ENCODE data around the gene HSPA1L.
"Not testable (repeated sequence)": the region's sequence is repeated elsewhere in the genome, so short reads cannot be mapped to it uniquely, and the experiment has no call there.

The HSPA1L gene

DNA sequence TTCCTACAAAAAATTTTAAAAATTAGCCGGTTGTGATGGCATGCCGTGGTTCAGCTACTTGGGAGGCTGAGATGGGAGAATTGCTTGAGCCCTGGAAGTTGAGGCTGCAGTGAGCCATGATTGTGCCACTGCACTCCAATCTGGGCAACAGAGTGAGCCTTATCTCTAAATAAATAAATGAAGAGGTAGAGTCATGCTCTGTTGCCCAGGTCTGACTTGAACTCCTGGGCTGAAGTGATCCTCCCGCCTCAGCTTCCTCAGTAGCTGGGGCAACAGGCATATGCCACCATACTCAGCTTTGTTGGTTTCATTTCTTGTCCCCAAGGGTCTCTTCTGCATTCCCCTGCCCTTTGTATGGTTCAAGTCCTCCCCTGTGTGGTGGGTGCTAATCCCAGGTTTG is 29.4 kb upstream of the HSPA1L start:
- ATAC-seq, result no peak
- Mint-ChIP-seq H3K27me3 (no peaks in the 10 kb centered on the region), H3K9me3 (no peaks in the 10 kb centered on the region), H3K27ac (no peak overlapping the region), H3K4me1 (peaks cover 8% of the 10 kb centered on the region), H3K4me3 (no peak overlapping the region)
- no peak for DNase-seq

GRCh38 chr6:31842053-31842452 is 27.0 kb upstream of the HSPA1L start:
- ATAC-seq (no peak), DNase-seq (no peak)
- H3K4me3 Mint-ChIP-seq, result no peak overlapping the region
- H3K4me1 Mint-ChIP-seq, result peaks cover 29% of the 10 kb centered on the region
- no peaks in the 10 kb centered on the region for H3K27me3 Mint-ChIP-seq
- H3K9me3 Mint-ChIP-seq, result no peaks in the 10 kb centered on the region
- H3K27ac Mint-ChIP-seq, result peak overlapping the region in 1 of 2 donors; percentile 42

GRCh38 chr6:31839779-31840126 is 24.7 kb upstream of the HSPA1L start:
- Mint-ChIP-seq H3K4me1 (peaks cover 42% of the 10 kb centered on the region), H3K4me3 (peak overlapping the region in 1 of 2 donors; percentile 29)
- not testable (repeated sequence) for ATAC-seq, H3K27ac Mint-ChIP-seq, H3K27me3 Mint-ChIP-seq, H3K9me3 Mint-ChIP-seq, DNase-seq

GRCh38 chr6:31838968-31839367 is 23.9 kb upstream of the HSPA1L start:
- H3K9me3 Mint-ChIP-seq, result no peaks in the 10 kb centered on the region
- no peak overlapping the region for H3K27ac Mint-ChIP-seq
- ATAC-seq (no peak), DNase-seq (no peak)
- H3K4me3 Mint-ChIP-seq, result peak overlapping the region; percentile 26 to 29
- H3K4me1 Mint-ChIP-seq, result peaks cover 47% of the 10 kb centered on the region
- no peaks in the 10 kb centered on the region for H3K27me3 Mint-ChIP-seq

- H3K27me3 Mint-ChIP-seq, ATAC-seq, H3K9me3 Mint-ChIP-seq, DNase-seq: not testable (repeated sequence)
- peak overlapping the region; percentile 93 to 100 for H3K4me3 Mint-ChIP-seq
- peaks cover 54% of the 10 kb centered on the region for H3K4me1 Mint-ChIP-seq
- peak overlapping the region in 1 of 2 donors; percentile 100 for H3K27ac Mint-ChIP-seq
Observed at GRCh38 chr6:31838114-31838553, 23.1 kb upstream of the HSPA1L start.

DNA sequence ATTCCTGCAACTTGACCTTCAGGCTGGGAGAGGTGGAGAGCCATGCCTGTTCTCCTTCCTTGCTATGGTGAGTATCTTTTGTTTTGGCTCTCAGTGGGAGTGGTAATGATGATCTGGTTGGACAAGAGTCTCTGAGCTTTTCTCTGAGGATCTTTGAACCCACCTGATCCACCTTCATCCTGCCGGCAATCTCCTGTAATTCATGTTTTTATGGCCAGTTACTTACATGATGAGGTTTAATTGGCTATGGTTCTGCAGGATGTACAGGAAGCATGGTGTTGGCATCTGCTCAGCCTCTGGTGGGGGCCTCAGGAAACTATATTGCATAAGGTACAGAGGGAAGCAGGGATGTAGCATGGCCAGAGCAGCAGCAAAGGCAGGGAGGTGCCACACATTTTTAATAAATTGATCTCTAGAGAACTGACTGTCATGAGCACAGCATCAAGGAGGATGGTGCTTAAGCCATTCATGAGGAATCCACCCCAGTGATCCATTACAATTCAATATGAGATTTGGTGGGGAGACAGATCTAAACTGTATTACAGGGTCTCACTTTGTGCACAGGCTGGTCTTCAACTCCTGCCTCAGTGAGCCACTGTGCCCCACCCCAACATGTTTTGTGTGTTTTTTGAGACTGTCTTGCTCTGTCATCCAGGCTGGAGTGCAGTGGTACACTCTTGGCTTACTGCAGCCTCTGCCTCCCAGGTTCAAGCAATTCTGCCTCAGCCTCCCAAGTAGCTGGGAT is 22.5 kb upstream of the HSPA1L start:
- Mint-ChIP-seq H3K9me3 (no peaks in the 10 kb centered on the region), H3K4me1 (peaks cover 54% of the 10 kb centered on the region), H3K4me3 (peak overlapping the region; percentile 93 to 100), H3K27me3 (no peaks in the 10 kb centered on the region), H3K27ac (peak overlapping the region; percentile 98 to 100)
- ATAC-seq (no peak), DNase-seq (no peak)

- no peaks in the 10 kb centered on the region for H3K27me3 Mint-ChIP-seq
- H3K4me1 Mint-ChIP-seq, result peaks cover 54% of the 10 kb centered on the region
- DNase-seq, result no peak
- peak overlapping the region; percentile 98 to 100 for H3K27ac Mint-ChIP-seq
- no peak for ATAC-seq
- H3K4me3 Mint-ChIP-seq, result peak overlapping the region; percentile 93 to 100
- H3K9me3 Mint-ChIP-seq, result no peaks in the 10 kb centered on the region
Observed at GRCh38 chr6:31836474-31837368, 21.6 kb upstream of the HSPA1L start.

GRCh38 chr6:31836047-31836473 is 21.0 kb upstream of the HSPA1L start:
- DNase-seq, result no peak
- Mint-ChIP-seq H3K9me3 (no peaks in the 10 kb centered on the region), H3K27ac (peak overlapping the region; percentile 98 to 100), H3K4me3 (peak overlapping the region; percentile 93 to 100), H3K27me3 (no peaks in the 10 kb centered on the region), H3K4me1 (peaks cover 49% of the 10 kb centered on the region)
- ATAC-seq, result no peak

- Mint-ChIP-seq H3K27me3 (no peaks in the 10 kb centered on the region), H3K4me1 (peaks cover 54% of the 10 kb centered on the region), H3K4me3 (peak overlapping the region; percentile 93 to 100), H3K27ac (peak overlapping the region; percentile 98 to 100), H3K9me3 (no peaks in the 10 kb centered on the region)
- DNase-seq, result peak; percentile 83 to 85
- peak; percentile 75 for ATAC-seq
Observed at GRCh38 chr6:31834367-31835250, 19.5 kb upstream of the HSPA1L start.

DNA sequence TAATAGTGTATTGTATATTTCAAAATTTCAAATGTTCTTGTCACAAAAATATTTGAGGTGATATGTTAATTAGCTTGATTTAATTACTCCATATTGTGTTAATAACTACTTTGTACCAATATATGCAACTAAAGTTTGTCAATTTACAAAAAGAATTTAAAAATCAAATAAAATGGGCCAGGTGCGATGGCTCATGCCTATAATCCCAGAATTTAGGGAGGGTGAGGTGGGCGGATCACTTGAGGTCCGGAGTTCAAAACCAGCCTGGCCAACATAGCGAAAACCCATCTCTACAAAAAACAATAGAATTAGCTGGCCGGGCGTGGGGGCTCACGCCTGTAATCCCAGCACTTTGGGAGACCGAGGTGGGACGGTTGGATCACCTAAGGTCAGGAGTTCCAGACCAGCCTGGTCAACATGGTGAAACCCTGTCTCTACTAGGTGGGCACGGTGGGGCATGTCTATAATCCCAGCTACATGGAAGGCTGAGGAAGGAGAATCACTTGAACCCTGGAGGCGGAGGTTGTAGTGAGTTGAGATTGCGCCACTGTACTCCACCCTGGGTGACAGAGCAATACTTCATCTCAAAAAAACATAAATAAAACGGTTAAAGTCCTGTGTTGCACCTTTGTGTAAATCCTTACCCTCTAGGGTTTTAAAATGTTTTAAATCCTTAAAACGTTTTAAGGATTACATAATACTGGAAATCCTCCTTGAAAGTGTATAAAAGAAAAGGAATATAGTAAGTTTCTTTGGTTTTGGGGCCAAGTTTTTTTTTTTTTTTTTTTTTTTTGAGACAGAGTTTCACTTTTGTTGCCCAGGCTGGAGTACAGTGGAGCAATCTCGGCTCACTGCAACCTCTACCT is 16.5 kb upstream of the HSPA1L start:
- peak overlapping the region; percentile 93 to 97 for H3K4me3 Mint-ChIP-seq
- no peaks in the 10 kb centered on the region for H3K27me3 Mint-ChIP-seq

DNA sequence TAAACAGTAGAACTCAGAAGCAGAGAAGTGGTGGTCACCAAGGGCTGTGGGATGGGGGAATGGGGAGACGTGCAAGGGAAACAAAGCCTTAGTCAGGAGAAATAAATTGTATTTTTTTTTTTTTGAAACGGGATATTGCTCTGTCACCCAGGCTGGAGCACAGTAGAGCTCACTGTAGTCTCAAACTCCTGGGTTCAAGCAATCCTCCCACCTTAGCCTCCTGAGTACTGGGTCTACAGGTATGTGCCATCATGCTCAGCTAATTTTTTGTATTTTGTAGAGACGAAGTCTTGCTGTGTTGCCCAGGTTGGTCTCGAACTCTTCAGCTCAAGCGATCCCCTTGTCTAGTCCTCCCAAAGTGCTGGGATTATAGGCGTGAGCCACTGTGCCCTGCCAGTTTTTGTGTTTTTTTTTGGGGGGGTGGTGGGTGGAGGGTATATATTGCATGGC is 15.8 kb upstream of the HSPA1L start:
- Mint-ChIP-seq H3K4me1 (peaks cover 35% of the 10 kb centered on the region), H3K4me3 (peak overlapping the region; percentile 93 to 97)
- no peak for ATAC-seq

More for the DNA sequence above, 16.5 kb upstream of the HSPA1L start:
- peaks cover 35% of the 10 kb centered on the region for H3K4me1 Mint-ChIP-seq
- DNase-seq (no peak), ATAC-seq (no peak)
- H3K27ac Mint-ChIP-seq, result no peak overlapping the region
- no peaks in the 10 kb centered on the region for H3K9me3 Mint-ChIP-seq

GRCh38 chr6:31829633-31830283 is 14.7 kb upstream of the HSPA1L start:
- H3K4me3 Mint-ChIP-seq, result peak overlapping the region; percentile 93 to 97
- ATAC-seq, result no peak
- peaks cover 45% of the 10 kb centered on the region for H3K4me1 Mint-ChIP-seq
- peak in 1 of 2 donors; percentile 42 for DNase-seq
- no peaks in the 10 kb centered on the region for H3K9me3 Mint-ChIP-seq
- H3K27me3 Mint-ChIP-seq, result no peaks in the 10 kb centered on the region
- H3K27ac Mint-ChIP-seq, result peak overlapping the region; percentile 38 to 94

More for the DNA sequence above, 15.8 kb upstream of the HSPA1L start:
- DNase-seq, result no peak
- H3K27ac Mint-ChIP-seq, result peak overlapping the region; percentile 92 to 94
- H3K9me3 Mint-ChIP-seq, result no peaks in the 10 kb centered on the region
- H3K27me3 Mint-ChIP-seq, result no peaks in the 10 kb centered on the region

GRCh38 chr6:31827286-31828079 is 12.4 kb upstream of the HSPA1L start, which contains the start of gene HSPA1B:
Gene HSPA1B (plus strand): TSS chr6:31827738. CDS start chr6:31827951, 213 bp downstream.
- H3K9me3 Mint-ChIP-seq, result no peaks in the 10 kb centered on the region
- H3K4me3 Mint-ChIP-seq, result peak within 1 kb of the TSS; percentile 89 to 90
- peak within 1 kb of the TSS; percentile 97 for H3K27ac Mint-ChIP-seq
- peaks cover 50% of the 10 kb centered on the region for H3K4me1 Mint-ChIP-seq
- ATAC-seq (peak; percentile 89), DNase-seq (peak; percentile 95 to 98)
- H3K27me3 Mint-ChIP-seq, result no peaks in the 10 kb centered on the region

All from stimulated activated naive CD8-positive, alpha-beta T cell treated with anti-CD3 and anti-CD28 coated beads, Interleukin-15, amount 100 ng/mL, for 72 hours (primary cell).